ENCODE results near the gene RPGRIP1.

DNA sequence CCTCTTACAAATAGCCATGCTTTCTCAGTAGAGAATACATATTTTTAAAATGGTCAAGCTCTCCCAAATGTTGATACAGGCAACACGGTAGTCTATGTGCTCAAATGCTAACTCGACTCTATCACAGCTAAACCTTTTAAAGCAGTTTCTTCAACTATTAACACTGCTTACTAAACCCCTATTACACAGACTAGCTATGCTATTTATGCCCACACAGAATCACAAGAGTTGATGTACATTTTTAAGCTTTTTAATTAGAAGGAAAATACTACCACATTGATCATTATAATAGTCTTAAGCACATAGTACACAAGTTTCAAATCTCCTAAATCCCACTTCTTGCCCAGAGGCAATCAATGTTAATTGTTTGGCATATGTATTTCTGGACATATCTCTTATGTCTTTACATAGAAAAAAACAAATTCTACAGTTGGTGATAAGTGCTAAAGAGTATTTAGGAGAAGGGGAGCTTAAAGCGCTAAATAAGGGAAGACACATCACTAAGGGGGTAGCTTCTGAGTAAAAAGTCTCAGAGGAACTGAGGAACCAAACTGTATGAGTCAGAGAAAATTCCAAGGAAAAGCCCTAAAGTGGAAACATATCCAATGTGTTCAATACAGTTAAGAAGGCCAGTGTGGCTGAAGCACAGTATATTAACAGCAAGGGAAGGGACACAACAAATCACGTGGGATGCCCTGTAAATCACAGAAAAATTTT is 24.3 kb upstream of the RPGRIP1 start:
- TF ChIP-seq, protein P1, sequence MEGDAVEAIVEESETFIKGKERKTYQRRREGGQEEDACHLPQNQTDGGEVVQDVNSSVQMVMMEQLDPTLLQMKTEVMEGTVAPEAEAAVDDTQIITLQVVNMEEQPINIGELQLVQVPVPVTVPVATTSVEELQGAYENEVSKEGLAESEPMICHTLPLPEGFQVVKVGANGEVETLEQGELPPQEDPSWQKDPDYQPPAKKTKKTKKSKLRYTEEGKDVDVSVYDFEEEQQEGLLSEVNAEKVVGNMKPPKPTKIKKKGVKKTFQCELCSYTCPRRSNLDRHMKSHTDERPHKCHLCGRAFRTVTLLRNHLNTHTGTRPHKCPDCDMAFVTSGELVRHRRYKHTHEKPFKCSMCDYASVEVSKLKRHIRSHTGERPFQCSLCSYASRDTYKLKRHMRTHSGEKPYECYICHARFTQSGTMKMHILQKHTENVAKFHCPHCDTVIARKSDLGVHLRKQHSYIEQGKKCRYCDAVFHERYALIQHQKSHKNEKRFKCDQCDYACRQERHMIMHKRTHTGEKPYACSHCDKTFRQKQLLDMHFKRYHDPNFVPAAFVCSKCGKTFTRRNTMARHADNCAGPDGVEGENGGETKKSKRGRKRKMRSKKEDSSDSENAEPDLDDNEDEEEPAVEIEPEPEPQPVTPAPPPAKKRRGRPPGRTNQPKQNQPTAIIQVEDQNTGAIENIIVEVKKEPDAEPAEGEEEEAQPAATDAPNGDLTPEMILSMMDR (IDR thresholded peaks at IDR 0.05) = no peak
- no peak for TF ChIP-seq ZFX (IDR thresholded peaks at IDR 0.05; ENCODE audit: borderline replicate concordance)
